HCT116 (cell line): ENCODE results near the gene PRPF39.

Source experiments
- EZH2 ChIP-seq: fragments of 200-600 bp; sonication (generic); IDR thresholded peaks from 2 replicates; pipeline ENCODE4 v1.6.1; 2017; ENCODE audit warnings: antibody characterized with exemption, mixed run types
- TF ChIP-seq, protein P1 (sequence below), 3 experiments: fragments of 200-600 bp in 1 of 3; sonication (generic) in 1 of 3; IDR thresholded peaks in 2 of 3; conservative IDR thresholded peaks in 1 of 3; 2 replicates each; pipeline ENCODE4 v1.5.1; 2012 to 2017; ENCODE audit warnings: low read depth in 2 of 3, low read length in 2 of 3, antibody characterized with exemption in 1 of 3, borderline replicate concordance in 1 of 3, control low read depth in 1 of 3, mild to moderate bottlenecking in 1 of 3, mixed read lengths in 1 of 3, mixed run types in 1 of 3, moderate library complexity in 1 of 3; ENCODE audit not compliant: insufficient read depth in 1 of 3

DNA sequence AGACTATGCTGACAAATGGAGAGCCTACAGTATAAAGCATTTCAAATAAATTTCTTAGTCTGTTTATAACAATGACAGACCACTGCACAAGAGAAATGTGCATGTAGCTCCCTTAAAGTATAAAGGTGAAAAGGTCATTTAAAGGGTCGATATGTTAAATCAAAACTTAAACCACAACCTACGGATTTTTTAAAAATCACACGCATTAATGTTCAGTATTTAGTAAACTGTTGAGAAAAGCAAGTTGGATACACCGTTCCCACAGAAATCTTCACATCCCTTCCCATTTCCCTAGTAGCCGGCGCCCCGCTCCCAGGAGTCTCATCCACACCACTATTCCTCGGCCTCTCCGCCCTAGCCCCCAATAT, 49.8 kb downstream of the PRPF39 start:
- TF ChIP-seq, protein P1, sequence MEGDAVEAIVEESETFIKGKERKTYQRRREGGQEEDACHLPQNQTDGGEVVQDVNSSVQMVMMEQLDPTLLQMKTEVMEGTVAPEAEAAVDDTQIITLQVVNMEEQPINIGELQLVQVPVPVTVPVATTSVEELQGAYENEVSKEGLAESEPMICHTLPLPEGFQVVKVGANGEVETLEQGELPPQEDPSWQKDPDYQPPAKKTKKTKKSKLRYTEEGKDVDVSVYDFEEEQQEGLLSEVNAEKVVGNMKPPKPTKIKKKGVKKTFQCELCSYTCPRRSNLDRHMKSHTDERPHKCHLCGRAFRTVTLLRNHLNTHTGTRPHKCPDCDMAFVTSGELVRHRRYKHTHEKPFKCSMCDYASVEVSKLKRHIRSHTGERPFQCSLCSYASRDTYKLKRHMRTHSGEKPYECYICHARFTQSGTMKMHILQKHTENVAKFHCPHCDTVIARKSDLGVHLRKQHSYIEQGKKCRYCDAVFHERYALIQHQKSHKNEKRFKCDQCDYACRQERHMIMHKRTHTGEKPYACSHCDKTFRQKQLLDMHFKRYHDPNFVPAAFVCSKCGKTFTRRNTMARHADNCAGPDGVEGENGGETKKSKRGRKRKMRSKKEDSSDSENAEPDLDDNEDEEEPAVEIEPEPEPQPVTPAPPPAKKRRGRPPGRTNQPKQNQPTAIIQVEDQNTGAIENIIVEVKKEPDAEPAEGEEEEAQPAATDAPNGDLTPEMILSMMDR (IDR thresholded peaks at IDR 0.05 in 2 of 3, conservative IDR thresholded peaks at IDR 0.05 in 1 of 3; ENCODE audit: borderline replicate concordance in 1 of 3, insufficient read depth in 1 of 3, low read depth in 2 of 3, low read length in 2 of 3), result no peak
- TF ChIP-seq EZH2, result no peak
